HepG2 (cell line): ENCODE results near the gene PLA2G4D.

Experiments used
- CBX2 ChIP-seq, 2 experiments: fragments of 200-600 bp in 1 of 2; sonication (generic); formaldehyde crosslinking in 1 of 2; IDR thresholded peaks; 2 replicates each; pipeline versions ENCODE4 v1.7.0 to v1.8.1; 2018 to 2022; ENCODE audit warnings: low read depth in 2 of 2, low read length in 1 of 2, mild to moderate bottlenecking in 1 of 2, missing genetic modification reagents in 1 of 2
- KDM1A ChIP-seq: IDR thresholded peaks from 2 replicates; pipeline ENCODE4 v1.6.1; 2016; ENCODE audit warnings: missing compliant biosample characterization
- MYC ChIP-seq: sonication (generic); formaldehyde crosslinking; IDR thresholded peaks from 2 replicates; pipeline ENCODE4 v1.9.0; 2021; ENCODE audit warnings: missing genetic modification reagents, borderline replicate concordance
- MZF1 ChIP-seq: sonication (generic); formaldehyde crosslinking; IDR thresholded peaks from 2 replicates; pipeline ENCODE4 v1.8.1; 2023; ENCODE audit warnings: mild to moderate bottlenecking, missing genetic modification reagents, borderline replicate concordance
- NR2C2 ChIP-seq: sonication (generic); formaldehyde crosslinking; IDR thresholded peaks from 2 replicates; pipeline ENCODE4 v1.4.0; 2020; ENCODE audit warnings: missing genetic modification reagents, mild to moderate bottlenecking, moderate library complexity, borderline replicate concordance
- SP2 ChIP-seq: sonication (generic); formaldehyde crosslinking; IDR thresholded peaks from 2 replicates; pipeline ENCODE4 v1.5.1; 2020; ENCODE audit warnings: mild to moderate bottlenecking, missing genetic modification reagents
- YY1 ChIP-seq: IDR thresholded peaks from 2 replicates; pipeline ENCODE4 v1.6.1; 2011; ENCODE audit warnings: low read length, low read depth, moderate library complexity, mild to moderate bottlenecking; ENCODE audit not compliant: insufficient read depth, insufficient replicate concordance
- ZNF639 ChIP-seq: conservative IDR thresholded peaks from 2 replicates; pipeline ENCODE4 v1.6.1; 2018; ENCODE audit warnings: missing genetic modification reagents
- ZNF724P ChIP-seq: sonication (generic); formaldehyde crosslinking; IDR thresholded peaks from 2 replicates; pipeline ENCODE4 v1.8.0; 2022; ENCODE audit warnings: missing genetic modification reagents, borderline replicate concordance
- ZSCAN20 ChIP-seq: sonication (generic); formaldehyde crosslinking; IDR thresholded peaks from 2 replicates; pipeline ENCODE4 v1.4.0; 2020; ENCODE audit warnings: missing genetic modification reagents, mild to moderate bottlenecking, borderline replicate concordance
- TF ChIP-seq, protein P1 (sequence below): sonication (generic); formaldehyde crosslinking; IDR thresholded peaks from 2 replicates; pipeline ENCODE4 v1.4.0; 2020; ENCODE audit warnings: missing genetic modification reagents, borderline replicate concordance
- TF ChIP-seq, protein P2 (sequence below): sonication (generic); formaldehyde crosslinking; IDR thresholded peaks from 2 replicates; pipeline ENCODE4 v1.4.0; 2020; ENCODE audit warnings: missing genetic modification reagents, mild to moderate bottlenecking, borderline replicate concordance
- TF ChIP-seq, protein P3 (sequence below): sonication (generic); formaldehyde crosslinking; IDR thresholded peaks from 2 replicates; pipeline ENCODE4 v1.4.0; 2020; ENCODE audit warnings: missing genetic modification reagents
- TF ChIP-seq, protein P4 (sequence below): IDR thresholded peaks from 2 replicates; pipeline ENCODE4 v1.6.1; 2016

GRCh38 chr15:42111924-42112323 is 17.6 kb upstream of the PLA2G4D start:
- TF ChIP-seq YY1 (no peak), NR2C2 (CRISPR knock-in tag) (no peak), MYC (no peak), KDM1A (no peak), MZF1 (CRISPR knock-in tag) (no peak), CBX2 (IDR thresholded peaks at IDR 0.05; ENCODE audit: low read depth, low read length) (no peak), CBX2 (CRISPR knock-in tag; IDR thresholded peaks at IDR 0.05; ENCODE audit: low read depth) (no peak), ZNF724P (CRISPR knock-in tag) (no peak), SP2 (no peak), ZSCAN20 (CRISPR knock-in tag) (no peak), ZNF639 (CRISPR knock-in tag) (no peak)
- TF ChIP-seq, protein P1, sequence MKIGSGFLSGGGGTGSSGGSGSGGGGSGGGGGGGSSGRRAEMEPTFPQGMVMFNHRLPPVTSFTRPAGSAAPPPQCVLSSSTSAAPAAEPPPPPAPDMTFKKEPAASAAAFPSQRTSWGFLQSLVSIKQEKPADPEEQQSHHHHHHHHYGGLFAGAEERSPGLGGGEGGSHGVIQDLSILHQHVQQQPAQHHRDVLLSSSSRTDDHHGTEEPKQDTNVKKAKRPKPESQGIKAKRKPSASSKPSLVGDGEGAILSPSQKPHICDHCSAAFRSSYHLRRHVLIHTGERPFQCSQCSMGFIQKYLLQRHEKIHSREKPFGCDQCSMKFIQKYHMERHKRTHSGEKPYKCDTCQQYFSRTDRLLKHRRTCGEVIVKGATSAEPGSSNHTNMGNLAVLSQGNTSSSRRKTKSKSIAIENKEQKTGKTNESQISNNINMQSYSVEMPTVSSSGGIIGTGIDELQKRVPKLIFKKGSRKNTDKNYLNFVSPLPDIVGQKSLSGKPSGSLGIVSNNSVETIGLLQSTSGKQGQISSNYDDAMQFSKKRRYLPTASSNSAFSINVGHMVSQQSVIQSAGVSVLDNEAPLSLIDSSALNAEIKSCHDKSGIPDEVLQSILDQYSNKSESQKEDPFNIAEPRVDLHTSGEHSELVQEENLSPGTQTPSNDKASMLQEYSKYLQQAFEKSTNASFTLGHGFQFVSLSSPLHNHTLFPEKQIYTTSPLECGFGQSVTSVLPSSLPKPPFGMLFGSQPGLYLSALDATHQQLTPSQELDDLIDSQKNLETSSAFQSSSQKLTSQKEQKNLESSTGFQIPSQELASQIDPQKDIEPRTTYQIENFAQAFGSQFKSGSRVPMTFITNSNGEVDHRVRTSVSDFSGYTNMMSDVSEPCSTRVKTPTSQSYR (CRISPR knock-in tag), result no peak
- TF ChIP-seq, protein P2, sequence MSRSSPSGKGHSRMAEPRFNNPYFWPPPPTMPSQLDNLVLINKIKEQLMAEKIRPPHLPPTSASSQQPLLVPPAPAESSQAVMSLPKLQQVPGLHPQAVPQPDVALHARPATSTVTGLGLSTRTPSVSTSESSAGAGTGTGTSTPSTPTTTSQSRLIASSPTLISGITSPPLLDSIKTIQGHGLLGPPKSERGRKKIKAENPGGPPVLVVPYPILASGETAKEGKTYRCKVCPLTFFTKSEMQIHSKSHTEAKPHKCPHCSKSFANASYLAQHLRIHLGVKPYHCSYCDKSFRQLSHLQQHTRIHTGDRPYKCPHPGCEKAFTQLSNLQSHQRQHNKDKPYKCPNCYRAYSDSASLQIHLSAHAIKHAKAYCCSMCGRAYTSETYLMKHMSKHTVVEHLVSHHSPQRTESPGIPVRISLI (CRISPR knock-in tag), result no peak
- TF ChIP-seq, protein P3, sequence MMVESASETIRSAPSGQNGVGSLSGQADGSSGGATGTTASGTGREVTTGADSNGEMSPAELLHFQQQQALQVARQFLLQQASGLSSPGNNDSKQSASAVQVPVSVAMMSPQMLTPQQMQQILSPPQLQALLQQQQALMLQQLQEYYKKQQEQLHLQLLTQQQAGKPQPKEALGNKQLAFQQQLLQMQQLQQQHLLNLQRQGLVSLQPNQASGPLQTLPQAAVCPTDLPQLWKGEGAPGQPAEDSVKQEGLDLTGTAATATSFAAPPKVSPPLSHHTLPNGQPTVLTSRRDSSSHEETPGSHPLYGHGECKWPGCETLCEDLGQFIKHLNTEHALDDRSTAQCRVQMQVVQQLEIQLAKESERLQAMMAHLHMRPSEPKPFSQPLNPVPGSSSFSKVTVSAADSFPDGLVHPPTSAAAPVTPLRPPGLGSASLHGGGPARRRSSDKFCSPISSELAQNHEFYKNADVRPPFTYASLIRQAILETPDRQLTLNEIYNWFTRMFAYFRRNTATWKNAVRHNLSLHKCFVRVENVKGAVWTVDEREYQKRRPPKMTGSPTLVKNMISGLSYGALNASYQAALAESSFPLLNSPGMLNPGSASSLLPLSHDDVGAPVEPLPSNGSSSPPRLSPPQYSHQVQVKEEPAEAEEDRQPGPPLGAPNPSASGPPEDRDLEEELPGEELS, result no peak
- TF ChIP-seq, protein P4, sequence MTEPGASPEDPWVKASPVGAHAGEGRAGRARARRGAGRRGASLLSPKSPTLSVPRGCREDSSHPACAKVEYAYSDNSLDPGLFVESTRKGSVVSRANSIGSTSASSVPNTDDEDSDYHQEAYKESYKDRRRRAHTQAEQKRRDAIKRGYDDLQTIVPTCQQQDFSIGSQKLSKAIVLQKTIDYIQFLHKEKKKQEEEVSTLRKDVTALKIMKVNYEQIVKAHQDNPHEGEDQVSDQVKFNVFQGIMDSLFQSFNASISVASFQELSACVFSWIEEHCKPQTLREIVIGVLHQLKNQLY, result no peak
